ENCODE data around the gene HGD. TPM values are rescaled to one million over a fixed set of nuclear protein-coding genes. Genes with fewer than 3 reads are reported as not detected.

HGD gene
- total RNA-seq, 4 donors from 2014 or later = 20.9 to 87.7 (median 73.2) TPM

DNA sequence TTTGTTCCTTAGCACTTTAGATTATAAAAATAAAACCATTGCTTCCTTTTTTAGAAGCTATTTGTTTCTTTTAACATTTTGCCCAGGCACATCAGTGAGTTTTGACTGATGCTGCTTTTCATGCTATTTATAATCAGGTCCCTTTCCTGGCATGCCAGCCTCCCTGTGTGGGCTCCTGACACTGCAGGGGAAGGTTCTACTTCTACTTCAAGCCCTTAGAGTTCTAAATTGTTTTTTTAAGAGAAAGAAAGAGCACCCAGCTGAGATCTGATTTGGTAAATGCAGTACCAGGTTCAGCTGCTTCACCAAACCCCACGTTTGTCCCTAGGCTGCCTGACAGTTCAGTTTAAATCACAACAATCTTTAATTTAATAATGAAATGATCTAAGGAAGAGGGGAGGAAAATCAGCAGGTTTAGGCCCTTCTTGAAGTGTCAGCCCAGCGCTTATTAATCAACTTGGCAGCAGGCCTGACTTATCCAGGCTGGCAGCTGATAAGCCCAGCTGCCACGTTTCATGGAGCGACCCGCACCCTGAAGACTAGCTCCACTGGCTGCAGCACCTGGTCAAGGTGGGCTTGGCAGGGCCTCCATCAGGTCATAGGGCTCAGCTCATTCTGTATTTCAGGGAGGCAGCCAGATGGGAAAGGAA lies 29.0 kb downstream of the HGD start:
- TF ChIP-seq EP300 (IDR thresholded peaks at IDR 0.05; ENCODE audit: low read depth) = no peak
- TF ChIP-seq CTCF (IDR thresholded peaks at IDR 0.05) = no peak
- no peak for TF ChIP-seq POLR2A (IDR thresholded peaks at IDR 0.05)
- TF ChIP-seq POLR2AphosphoS5 (IDR thresholded peaks at IDR 0.05) = no peak
- Histone ChIP-seq H3K27me3 (no peaks in the 10 kb centered on the region), H3K4me3 (no peak overlapping the region), H3K4me1 (no peaks in the 10 kb centered on the region), H3K36me3 (no peaks in the 10 kb centered on the region), H3K27ac (no peak overlapping the region), H3K9me3 (no peaks in the 10 kb centered on the region)
- in situ Hi-C loops (cut with MboI; ENCODE audit: low pct_ligation_motif_present in 1 of 4, low pct_unique_long_range_greater_than_20kb in 1 of 4, low sequenced_read_pairs in 3 of 4) (no loop called here), intact Hi-C loops (cut with DNase I; ENCODE audit: low total_unique reads) (no loop called here)
- 71 to 80% methylated on average over 1 to 5 of the region's 5 CpGs for WGBS, 2 donors (ENCODE audit: low coverage in 1 of 2)
- DNase-seq = no peak

DNA sequence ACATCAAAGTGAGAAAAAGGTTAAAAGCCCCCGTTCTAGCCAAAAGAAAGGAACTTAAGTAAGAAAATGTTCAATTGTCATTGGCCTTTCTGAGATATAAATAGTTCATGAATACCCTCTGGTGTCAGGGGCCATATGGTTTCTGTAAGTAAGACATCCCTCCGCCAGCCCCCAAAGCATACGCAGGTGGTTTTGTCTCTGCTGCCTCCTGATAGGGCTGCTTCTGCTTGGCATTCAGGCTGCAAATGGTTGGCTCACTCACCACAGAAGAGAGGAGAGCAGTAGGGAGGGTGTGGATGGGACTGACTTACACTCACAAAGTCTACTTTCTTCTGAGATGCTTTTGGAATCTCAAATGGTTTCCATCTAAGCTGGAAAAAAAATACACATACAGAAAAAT lies 29.8 kb downstream of the HGD start:
- no peaks in the 10 kb centered on the region for H3K4me1 ChIP-seq
- H3K9me3 ChIP-seq = no peaks in the 10 kb centered on the region
- intact Hi-C loops (cut with DNase I; ENCODE audit: low total_unique reads) (no loop called here), in situ Hi-C loops (cut with MboI; ENCODE audit: low pct_ligation_motif_present in 1 of 4, low pct_unique_long_range_greater_than_20kb in 1 of 4, low sequenced_read_pairs in 3 of 4) (no loop called here)
- no peak for TF ChIP-seq POLR2AphosphoS5 (IDR thresholded peaks at IDR 0.05)
- no peak overlapping the region for H3K4me3 ChIP-seq
- DNase-seq = no peak
- H3K36me3 ChIP-seq = no peaks in the 10 kb centered on the region
- H3K27me3 ChIP-seq = no peaks in the 10 kb centered on the region
- no peak overlapping the region for H3K27ac ChIP-seq
- 68 to 84% methylated on average over 3 of the region's 3 CpGs for WGBS, 2 donors (ENCODE audit: low coverage in 1 of 2)

DNA sequence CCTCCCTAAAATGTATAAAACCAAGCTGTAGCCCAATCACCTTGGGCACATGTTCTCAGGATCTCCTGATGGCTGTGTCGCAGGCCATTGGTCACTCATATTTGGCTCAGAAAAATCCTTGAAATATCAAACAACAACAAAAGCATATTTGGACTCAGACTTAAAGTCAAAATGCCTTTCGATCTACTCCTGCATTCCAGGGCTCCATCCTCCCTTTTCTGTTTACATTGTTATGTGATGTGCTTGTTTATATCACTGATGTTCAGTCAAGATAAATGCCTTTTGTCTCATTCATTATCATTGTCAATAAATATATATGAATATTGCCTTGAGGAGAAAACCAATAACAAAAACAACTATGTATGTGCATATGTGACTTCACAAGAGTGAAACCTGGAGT lies 31.7 kb downstream of the HGD start:
- H3K4me3 ChIP-seq = no peak overlapping the region
- H3K4me1 ChIP-seq = no peaks in the 10 kb centered on the region
- WGBS, 2 donors (ENCODE audit: low coverage in 1 of 2) = 76 to 94% methylated on average over 2 of the region's 2 CpGs
- DNase-seq = no peak
- in situ Hi-C loops (cut with MboI; ENCODE audit: low pct_ligation_motif_present in 1 of 4, low pct_unique_long_range_greater_than_20kb in 1 of 4, low sequenced_read_pairs in 3 of 4) (no loop called here), intact Hi-C loops (cut with DNase I; ENCODE audit: low total_unique reads) (no loop called here)
- H3K27ac ChIP-seq = no peak overlapping the region
- no peaks in the 10 kb centered on the region for H3K27me3 ChIP-seq
- no peak for TF ChIP-seq EP300 (IDR thresholded peaks at IDR 0.05; ENCODE audit: low read depth)
- no peak for TF ChIP-seq POLR2AphosphoS5 (IDR thresholded peaks at IDR 0.05)
- TF ChIP-seq CTCF (IDR thresholded peaks at IDR 0.05) = no peak
- TF ChIP-seq POLR2A (IDR thresholded peaks at IDR 0.05) = no peak
- H3K36me3 ChIP-seq = no peaks in the 10 kb centered on the region
- no peaks in the 10 kb centered on the region for H3K9me3 ChIP-seq

GRCh38 chr3:120649830-120650233 lies 32.2 kb downstream of the HGD start:
- WGBS, 2 donors (ENCODE audit: low coverage in 1 of 2) = 58 to 70% methylated on average over 3 of the region's 3 CpGs
- H3K27me3 ChIP-seq = no peaks in the 10 kb centered on the region
- TF ChIP-seq CTCF (IDR thresholded peaks at IDR 0.05) (no peak), EP300 (IDR thresholded peaks at IDR 0.05; ENCODE audit: low read depth) (no peak), POLR2AphosphoS5 (IDR thresholded peaks at IDR 0.05) (no peak)
- H3K36me3 ChIP-seq = no peaks in the 10 kb centered on the region
- no peaks in the 10 kb centered on the region for H3K4me1 ChIP-seq
- DNase-seq = no peak
- intact Hi-C loops (cut with DNase I; ENCODE audit: low total_unique reads) (no loop called here), in situ Hi-C loops (cut with MboI; ENCODE audit: low pct_ligation_motif_present in 1 of 4, low pct_unique_long_range_greater_than_20kb in 1 of 4, low sequenced_read_pairs in 3 of 4) (no loop called here)
- no peak overlapping the region for H3K27ac ChIP-seq
- H3K9me3 ChIP-seq = no peaks in the 10 kb centered on the region
- no peak overlapping the region for H3K4me3 ChIP-seq

GRCh38 chr3:120648290-120648689 lies 33.7 kb downstream of the HGD start:
- DNase-seq = no peak
- Histone ChIP-seq H3K27me3 (no peaks in the 10 kb centered on the region), H3K4me1 (no peaks in the 10 kb centered on the region), H3K27ac (no peak overlapping the region), H3K4me3 (no peak overlapping the region), H3K9me3 (no peaks in the 10 kb centered on the region), H3K36me3 (no peaks in the 10 kb centered on the region)
- intact Hi-C loops (cut with DNase I; ENCODE audit: low total_unique reads) (no loop called here), in situ Hi-C loops (cut with MboI; ENCODE audit: low pct_ligation_motif_present in 1 of 4, low pct_unique_long_range_greater_than_20kb in 1 of 4, low sequenced_read_pairs in 3 of 4) (no loop called here)
- TF ChIP-seq CTCF (IDR thresholded peaks at IDR 0.05) (no peak), EP300 (IDR thresholded peaks at IDR 0.05; ENCODE audit: low read depth) (no peak), POLR2A (IDR thresholded peaks at IDR 0.05) (no peak), POLR2AphosphoS5 (IDR thresholded peaks at IDR 0.05) (no peak)
- WGBS, 2 donors (ENCODE audit: low coverage in 1 of 2) = 75 to 100% methylated on average over 4 to 5 of the region's 5 CpGs
